ENCODE data around the gene GALNT4.

- TF ChIP-seq, protein P1, sequence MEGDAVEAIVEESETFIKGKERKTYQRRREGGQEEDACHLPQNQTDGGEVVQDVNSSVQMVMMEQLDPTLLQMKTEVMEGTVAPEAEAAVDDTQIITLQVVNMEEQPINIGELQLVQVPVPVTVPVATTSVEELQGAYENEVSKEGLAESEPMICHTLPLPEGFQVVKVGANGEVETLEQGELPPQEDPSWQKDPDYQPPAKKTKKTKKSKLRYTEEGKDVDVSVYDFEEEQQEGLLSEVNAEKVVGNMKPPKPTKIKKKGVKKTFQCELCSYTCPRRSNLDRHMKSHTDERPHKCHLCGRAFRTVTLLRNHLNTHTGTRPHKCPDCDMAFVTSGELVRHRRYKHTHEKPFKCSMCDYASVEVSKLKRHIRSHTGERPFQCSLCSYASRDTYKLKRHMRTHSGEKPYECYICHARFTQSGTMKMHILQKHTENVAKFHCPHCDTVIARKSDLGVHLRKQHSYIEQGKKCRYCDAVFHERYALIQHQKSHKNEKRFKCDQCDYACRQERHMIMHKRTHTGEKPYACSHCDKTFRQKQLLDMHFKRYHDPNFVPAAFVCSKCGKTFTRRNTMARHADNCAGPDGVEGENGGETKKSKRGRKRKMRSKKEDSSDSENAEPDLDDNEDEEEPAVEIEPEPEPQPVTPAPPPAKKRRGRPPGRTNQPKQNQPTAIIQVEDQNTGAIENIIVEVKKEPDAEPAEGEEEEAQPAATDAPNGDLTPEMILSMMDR (IDR thresholded peaks at IDR 0.05): no peak
- TF ChIP-seq POLR2A (IDR thresholded peaks at IDR 0.05): no peak
- no peak for TF ChIP-seq POLR2AphosphoS5 (IDR thresholded peaks at IDR 0.05)
These were observed 50.0 kb downstream of the GALNT4 start for GRCh38 chr12:89474615-89475014.
